ENCODE measurements around the gene ATP2B2. TPM values are rescaled to one million over a fixed set of nuclear protein-coding genes. Genes with fewer than 3 reads are reported as not detected.
A peak's percentile ranks its signal among the peaks of the same experiment; 100 is the strongest.

Gene ATP2B2
- total RNA-seq, 1 donor from 2014 or later: 3.7 TPM

DNA sequence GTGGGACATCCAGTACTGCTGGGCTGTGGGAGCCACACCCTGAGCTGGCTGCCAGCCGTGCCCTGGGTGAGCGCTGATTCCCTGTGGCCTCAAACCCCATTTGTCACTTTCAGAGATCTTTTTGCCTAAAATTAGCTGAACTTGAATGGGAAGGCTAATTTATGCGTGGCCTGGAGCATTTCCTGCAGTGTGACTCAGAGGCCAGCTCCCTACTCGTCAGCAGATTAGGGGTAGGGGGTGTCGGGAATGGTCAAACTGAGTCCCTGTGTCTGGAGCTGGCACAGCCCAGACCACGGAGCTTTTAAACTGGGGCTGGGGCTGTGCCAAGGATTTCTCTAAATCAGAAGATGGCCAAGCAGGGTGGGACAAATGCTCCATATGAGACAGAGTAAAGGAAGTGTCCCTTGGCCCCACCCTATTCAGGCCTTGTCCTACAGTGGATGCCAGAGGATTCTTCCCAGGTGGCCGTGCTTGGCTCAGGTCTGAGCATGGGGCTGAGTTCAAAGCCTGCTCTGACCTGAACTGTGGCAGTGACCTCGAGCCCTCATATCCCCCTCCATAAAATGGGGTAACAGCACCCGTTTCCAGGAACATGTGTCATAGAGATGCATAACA lies 59.7 kb downstream of the ATP2B2 start:
- Histone ChIP-seq H3K9ac (ENCODE audit: low read depth in 1 of 3, low read length in 3 of 3) (peak overlapping the region in 1 of 3 donors; percentile 16), H3K27me3 (ENCODE audit: control insufficient read depth in 3 of 3, insufficient read depth in 3 of 3, low read length in 3 of 3) (no peaks in the 10 kb centered on the region)

DNA sequence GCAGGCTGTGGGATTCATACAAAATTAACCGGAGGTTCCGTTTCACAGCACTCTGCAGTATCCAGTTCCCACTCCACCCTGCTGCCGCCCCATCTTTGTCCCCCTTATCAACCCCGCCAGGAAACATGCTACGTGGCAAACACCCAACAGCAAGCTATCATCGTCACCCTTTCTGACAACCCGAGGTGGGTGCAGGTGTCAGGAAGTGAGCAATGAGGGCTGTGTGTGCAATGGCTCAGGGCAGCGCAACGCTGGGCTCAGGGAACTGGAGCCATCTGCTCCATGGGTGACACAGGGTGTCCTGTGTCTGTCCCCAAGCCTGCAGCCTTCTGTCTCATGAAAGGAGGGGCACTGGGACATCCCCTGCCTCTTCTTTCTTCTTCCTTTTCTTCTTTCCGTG lies 60.9 kb downstream of the ATP2B2 start:
- Histone ChIP-seq H3K4me1 (ENCODE audit: control insufficient read depth in 3 of 3, insufficient read depth in 3 of 3, low read length in 3 of 3) (peaks cover 31 to 82% (median 36%) of the 10 kb centered on the region in 3 donors), H3K27ac (ENCODE audit: low read depth, low read length) (no peak overlapping the region), H3K9ac (ENCODE audit: low read depth in 1 of 3, low read length in 3 of 3) (no peak overlapping the region)

More for the DNA sequence above, 59.7 kb downstream of the ATP2B2 start:
- Histone ChIP-seq H3K4me3 (ENCODE audit: low read length in 3 of 3) (no peak overlapping the region), H3K36me3 (ENCODE audit: control insufficient read depth in 3 of 3, insufficient read depth in 3 of 3, low read length in 3 of 3) (peaks cover 4 to 5% (median 5%) of the 10 kb centered on the region in 3 donors), H3K9me3 (ENCODE audit: control insufficient read depth in 3 of 3, low read length in 3 of 3) (no peaks in the 10 kb centered on the region), H3K4me1 (ENCODE audit: control insufficient read depth in 3 of 3, insufficient read depth in 3 of 3, low read length in 3 of 3) (peaks cover 34 to 86% (median 39%) of the 10 kb centered on the region in 3 donors), H3K27ac (ENCODE audit: low read depth, low read length) (no peak overlapping the region)

GRCh38 chr3:10444110-10444429 lies 61.3 kb downstream of the ATP2B2 start:
- H3K9ac ChIP-seq (ENCODE audit: low read depth in 1 of 3, low read length in 3 of 3): no peak overlapping the region
- H3K36me3 ChIP-seq (ENCODE audit: control insufficient read depth in 3 of 3, insufficient read depth in 3 of 3, low read length in 3 of 3): peaks cover 1 to 5% (median 2%) of the 10 kb centered on the region in 3 donors
- no peaks in the 10 kb centered on the region for H3K27me3 ChIP-seq (ENCODE audit: control insufficient read depth in 3 of 3, insufficient read depth in 3 of 3, low read length in 3 of 3)
- H3K27ac ChIP-seq (ENCODE audit: low read depth, low read length): no peak overlapping the region
- H3K4me3 ChIP-seq (ENCODE audit: low read length in 3 of 3): no peak overlapping the region
- H3K9me3 ChIP-seq (ENCODE audit: control insufficient read depth in 3 of 3, low read length in 3 of 3): no peaks in the 10 kb centered on the region
- peaks cover 35 to 83% (median 37%) of the 10 kb centered on the region in 3 donors for H3K4me1 ChIP-seq (ENCODE audit: control insufficient read depth in 3 of 3, insufficient read depth in 3 of 3, low read length in 3 of 3)

More for the DNA sequence above, 60.9 kb downstream of the ATP2B2 start:
- Histone ChIP-seq H3K27me3 (ENCODE audit: control insufficient read depth in 3 of 3, insufficient read depth in 3 of 3, low read length in 3 of 3) (no peaks in the 10 kb centered on the region), H3K36me3 (ENCODE audit: control insufficient read depth in 3 of 3, insufficient read depth in 3 of 3, low read length in 3 of 3) (peaks cover 4 to 5% (median 5%) of the 10 kb centered on the region in 3 donors), H3K4me3 (ENCODE audit: low read length in 3 of 3) (no peak overlapping the region), H3K9me3 (ENCODE audit: control insufficient read depth in 3 of 3, low read length in 3 of 3) (no peaks in the 10 kb centered on the region)

DNA sequence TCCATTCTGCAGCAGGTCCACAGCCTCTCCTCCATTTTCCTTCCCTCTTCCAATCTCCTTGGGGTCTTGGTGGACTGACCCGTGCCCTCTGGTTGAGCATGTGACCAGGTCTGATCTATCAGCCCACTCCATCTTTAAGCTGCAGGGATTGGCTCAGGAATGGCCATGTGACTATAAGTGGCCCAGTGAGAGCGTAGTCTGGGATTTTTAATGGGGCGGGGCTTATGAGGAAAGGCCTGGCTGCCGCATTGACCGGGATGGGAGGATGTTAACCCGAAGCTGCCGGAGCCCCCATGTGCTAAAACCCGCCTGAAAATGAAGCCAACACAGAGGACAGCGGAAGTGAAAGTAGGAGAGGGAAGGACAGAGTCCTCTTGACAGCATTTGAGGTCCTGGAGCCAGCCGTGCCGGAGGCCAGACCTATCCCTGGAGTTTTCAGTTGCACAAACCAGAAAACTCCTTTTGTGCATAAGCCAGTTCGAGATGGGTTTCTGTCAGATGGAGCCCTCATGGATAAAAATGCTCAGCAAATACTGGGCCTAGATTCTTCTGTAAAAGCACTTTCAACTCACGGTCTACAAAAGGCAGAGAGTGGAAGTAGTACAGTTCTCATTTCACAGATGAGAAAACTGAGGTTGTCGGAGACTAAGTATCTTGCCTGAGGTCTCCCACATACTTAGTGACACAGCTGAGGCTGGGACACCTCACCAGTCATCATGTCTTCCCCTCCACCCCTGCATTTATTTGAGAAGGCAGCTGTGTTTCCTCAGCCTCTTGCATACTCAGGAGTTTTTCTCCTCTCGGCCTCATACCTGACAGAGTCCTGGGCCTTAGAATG lies 61.9 kb downstream of the ATP2B2 start:
- Histone ChIP-seq H3K4me1 (ENCODE audit: control insufficient read depth in 3 of 3, insufficient read depth in 3 of 3, low read length in 3 of 3) (peaks cover 36 to 83% (median 38%) of the 10 kb centered on the region in 3 donors), H3K36me3 (ENCODE audit: control insufficient read depth in 3 of 3, insufficient read depth in 3 of 3, low read length in 3 of 3) (peaks cover 0 to 4% (median 0%) of the 10 kb centered on the region in 3 donors), H3K9ac (ENCODE audit: low read depth in 1 of 3, low read length in 3 of 3) (no peak overlapping the region), H3K4me3 (ENCODE audit: low read length in 3 of 3) (no peak overlapping the region), H3K9me3 (ENCODE audit: control insufficient read depth in 3 of 3, low read length in 3 of 3) (no peaks in the 10 kb centered on the region), H3K27me3 (ENCODE audit: control insufficient read depth in 3 of 3, insufficient read depth in 3 of 3, low read length in 3 of 3) (no peaks in the 10 kb centered on the region), H3K27ac (ENCODE audit: low read depth, low read length) (no peak overlapping the region)

DNA sequence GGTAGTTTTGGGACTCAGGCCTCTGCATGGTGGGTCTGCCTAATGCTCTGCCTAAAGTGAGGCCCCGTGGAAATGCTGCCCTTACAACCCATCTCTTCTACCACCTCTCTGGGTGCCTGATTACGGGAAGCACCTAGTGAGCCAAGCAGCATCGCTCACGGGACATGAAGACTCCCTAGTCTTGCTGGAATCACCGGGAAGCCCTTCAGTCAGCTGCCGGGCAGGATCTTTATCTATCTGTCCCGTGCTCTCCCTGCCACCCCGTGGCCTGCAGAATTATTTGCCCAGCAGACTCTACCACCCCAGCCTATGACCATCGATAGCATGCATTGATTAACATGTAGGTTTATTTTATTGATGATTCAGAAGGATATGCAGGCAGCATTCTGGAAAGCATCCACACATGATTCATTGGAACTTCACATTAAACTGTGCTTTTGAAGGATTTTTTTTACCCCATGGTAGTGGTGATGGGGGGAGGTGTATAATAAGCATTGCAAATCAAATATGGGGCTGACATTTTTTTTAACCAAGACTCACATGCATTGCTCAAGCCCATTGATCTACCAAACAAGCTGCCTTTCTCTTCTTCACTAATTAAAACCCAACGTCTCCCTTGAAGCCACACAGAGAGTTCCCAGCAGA lies 63.1 kb downstream of the ATP2B2 start:
- H3K9ac ChIP-seq (ENCODE audit: low read depth in 1 of 3, low read length in 3 of 3): no peak overlapping the region
- H3K9me3 ChIP-seq (ENCODE audit: control insufficient read depth in 3 of 3, low read length in 3 of 3): no peaks in the 10 kb centered on the region
- H3K27me3 ChIP-seq (ENCODE audit: control insufficient read depth in 3 of 3, insufficient read depth in 3 of 3, low read length in 3 of 3): no peaks in the 10 kb centered on the region
- H3K4me3 ChIP-seq (ENCODE audit: low read length in 3 of 3): no peak overlapping the region
- peak overlapping the region; percentile 31 for H3K27ac ChIP-seq (ENCODE audit: low read depth, low read length)
- peaks cover 39 to 83% (median 40%) of the 10 kb centered on the region in 3 donors for H3K4me1 ChIP-seq (ENCODE audit: control insufficient read depth in 3 of 3, insufficient read depth in 3 of 3, low read length in 3 of 3)
- H3K36me3 ChIP-seq (ENCODE audit: control insufficient read depth in 3 of 3, insufficient read depth in 3 of 3, low read length in 3 of 3): peaks cover 0 to 3% (median 0%) of the 10 kb centered on the region in 3 donors

GRCh38 chr3:10440684-10441083 lies 64.7 kb downstream of the ATP2B2 start:
- no peak overlapping the region for H3K4me3 ChIP-seq (ENCODE audit: low read length in 3 of 3)
- peak overlapping the region in 1 of 3 donors; percentile 17 for H3K9ac ChIP-seq (ENCODE audit: low read depth in 1 of 3, low read length in 3 of 3)
- no peaks in the 10 kb centered on the region for H3K9me3 ChIP-seq (ENCODE audit: control insufficient read depth in 3 of 3, low read length in 3 of 3)
- H3K27me3 ChIP-seq (ENCODE audit: control insufficient read depth in 3 of 3, insufficient read depth in 3 of 3, low read length in 3 of 3): no peaks in the 10 kb centered on the region
- peaks cover 0 to 3% (median 0%) of the 10 kb centered on the region in 3 donors for H3K36me3 ChIP-seq (ENCODE audit: control insufficient read depth in 3 of 3, insufficient read depth in 3 of 3, low read length in 3 of 3)
- peaks cover 42 to 79% (median 46%) of the 10 kb centered on the region in 3 donors for H3K4me1 ChIP-seq (ENCODE audit: control insufficient read depth in 3 of 3, insufficient read depth in 3 of 3, low read length in 3 of 3)
- peak overlapping the region; percentile 46 for H3K27ac ChIP-seq (ENCODE audit: low read depth, low read length)

DNA sequence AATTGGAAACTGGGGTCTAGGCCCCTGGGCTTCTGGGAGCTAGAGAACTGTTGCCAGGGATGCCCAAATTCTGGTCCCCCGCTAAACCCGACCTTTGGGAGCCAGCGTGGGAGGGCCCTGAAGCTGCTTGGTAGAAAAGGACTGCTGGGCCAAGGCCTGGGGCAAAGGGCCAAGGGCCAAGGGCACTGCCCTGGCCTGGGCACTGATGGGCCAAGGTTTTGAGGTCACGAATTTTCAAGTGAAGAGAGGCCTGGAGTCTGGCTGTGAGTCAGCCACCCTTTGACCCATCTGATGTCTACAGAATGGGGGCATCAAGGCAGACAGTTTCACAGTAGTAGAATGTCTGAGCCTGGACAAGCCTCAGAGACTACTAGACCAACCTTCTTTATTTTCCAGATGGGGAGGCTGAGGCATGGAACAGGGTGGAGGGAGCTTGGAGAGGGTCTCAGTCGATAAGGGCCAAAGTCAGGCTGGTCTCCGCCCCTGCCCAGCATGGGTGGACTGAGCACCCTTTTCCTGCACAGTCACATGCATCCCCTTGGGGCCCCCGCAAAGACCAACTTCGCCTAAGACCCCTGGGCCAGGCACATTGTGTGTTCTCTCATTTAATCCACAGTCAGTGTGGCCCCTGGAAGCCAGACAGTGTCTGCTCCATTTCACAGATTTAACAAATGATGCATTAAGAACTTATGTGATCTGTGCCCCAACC lies 66.3 kb downstream of the ATP2B2 start:
- Histone ChIP-seq H3K4me3 (ENCODE audit: low read length in 3 of 3) (no peak overlapping the region), H3K27ac (ENCODE audit: low read depth, low read length) (peak overlapping the region; percentile 98), H3K27me3 (ENCODE audit: control insufficient read depth in 3 of 3, insufficient read depth in 3 of 3, low read length in 3 of 3) (no peaks in the 10 kb centered on the region), H3K36me3 (ENCODE audit: control insufficient read depth in 3 of 3, insufficient read depth in 3 of 3, low read length in 3 of 3) (no peaks in the 10 kb centered on the region), H3K9me3 (ENCODE audit: control insufficient read depth in 3 of 3, low read length in 3 of 3) (no peaks in the 10 kb centered on the region), H3K9ac (ENCODE audit: low read depth in 1 of 3, low read length in 3 of 3) (peak overlapping the region; percentile 27 to 73 (median 46)), H3K4me1 (ENCODE audit: control insufficient read depth in 3 of 3, insufficient read depth in 3 of 3, low read length in 3 of 3) (peaks cover 46 to 77% (median 49%) of the 10 kb centered on the region in 3 donors)

- peak overlapping the region in 2 of 3 donors; percentile 10 to 41 for H3K4me3 ChIP-seq (ENCODE audit: low read length in 3 of 3)
- no peaks in the 10 kb centered on the region for H3K9me3 ChIP-seq (ENCODE audit: control insufficient read depth in 3 of 3, low read length in 3 of 3)
- H3K27ac ChIP-seq (ENCODE audit: low read depth, low read length): peak overlapping the region; percentile 98
- H3K36me3 ChIP-seq (ENCODE audit: control insufficient read depth in 3 of 3, insufficient read depth in 3 of 3, low read length in 3 of 3): no peaks in the 10 kb centered on the region
- H3K4me1 ChIP-seq (ENCODE audit: control insufficient read depth in 3 of 3, insufficient read depth in 3 of 3, low read length in 3 of 3): peaks cover 46 to 77% (median 49%) of the 10 kb centered on the region in 3 donors
- H3K9ac ChIP-seq (ENCODE audit: low read depth in 1 of 3, low read length in 3 of 3): peak overlapping the region; percentile 60 to 73 (median 73)
- no peaks in the 10 kb centered on the region for H3K27me3 ChIP-seq (ENCODE audit: control insufficient read depth in 3 of 3, insufficient read depth in 3 of 3, low read length in 3 of 3)
These were observed 67.1 kb downstream of the ATP2B2 start for GRCh38 chr3:10437995-10438901.
